HEK293 (cell line): Measurements from ENCODE around the gene TCN1.

Source experiments
- CTCF ChIA-PET: fragments of 350-600 bp; formaldehyde crosslinking; extraction: SDS; loops from one replicate; lab custom pipeline; 2021; ENCODE audit warnings: antibody characterized with exemption; lab: Yijun Ruan, JAX
- POLR2A ChIA-PET: fragments of 300-600 bp; formaldehyde crosslinking; extraction: SDS; loops from one replicate; lab custom pipeline; 2020; ENCODE audit warnings: antibody characterized with exemption, inconsistent platforms; lab: Yijun Ruan, JAX
- H3K27ac ChIP-seq: fragments of 200-500 bp; sonication (Bioruptor generic); 2 replicates; pipeline ENCODE4 v1.5.1; 2014; ENCODE audit warnings: low read depth, low read length, control low read depth, inconsistent platforms; ENCODE audit errors: extremely low read depth
- H3K36me3 ChIP-seq, 2 experiments: fragments of 200-500 bp in 1 of 2; sonication (Bioruptor generic) in 1 of 2; 1 replicate in 1 of 2; 2 replicates in 1 of 2; pipeline ENCODE4 v1.5.1; 2014 to 2017; ENCODE audit warnings: inconsistent platforms in 2 of 2, low read length in 2 of 2; ENCODE audit not compliant: control insufficient read depth in 2 of 2, insufficient read depth in 1 of 2
- H3K4me1 ChIP-seq: fragments of 200-500 bp; sonication (Bioruptor generic); 2 replicates; pipeline ENCODE4 v1.5.1; 2014; ENCODE audit warnings: mild to moderate bottlenecking, low read length, inconsistent platforms; ENCODE audit not compliant: control insufficient read depth, insufficient read depth
- H3K4me3 ChIP-seq: 2 replicates; pipeline ENCODE4 v1.5.1; 2011; ENCODE audit warnings: low read depth, mild to moderate bottlenecking, control low read depth, low read length, moderate library complexity
- H3K9me3 ChIP-seq: fragments of 200-500 bp; sonication (Bioruptor generic); 2 replicates; pipeline ENCODE4 v1.5.1; 2014; ENCODE audit warnings: low read depth, low read length, inconsistent platforms; ENCODE audit not compliant: control insufficient read depth, insufficient read depth
- BCL11B ChIP-seq: fragments of 450-650 bp; formaldehyde crosslinking; IDR thresholded peaks from 2 replicates; pipeline ENCODE4 v1.5.1; 2016; ENCODE audit warnings: low read depth, missing biosample characterization, missing genetic modification characterization
- ELK4 ChIP-seq: IDR thresholded peaks from 2 replicates; pipeline ENCODE4 v1.6.1; 2011; ENCODE audit warnings: mild to moderate bottlenecking, low read depth, low read length, borderline replicate concordance
- GLIS1 ChIP-seq: fragments of 450-650 bp; formaldehyde crosslinking; IDR thresholded peaks from 2 replicates; pipeline ENCODE4 v1.5.1; 2016; ENCODE audit warnings: missing biosample characterization, missing genetic modification characterization
- MEIS1 ChIP-seq: sonication (generic); formaldehyde crosslinking; IDR thresholded peaks from 2 replicates; pipeline ENCODE4 v1.8.1; 2022; ENCODE audit warnings: missing genetic modification reagents, mild to moderate bottlenecking, borderline replicate concordance
- MYNN ChIP-seq: fragments of 450-650 bp; formaldehyde crosslinking; IDR thresholded peaks from 2 replicates; pipeline ENCODE4 v1.5.1; 2016; ENCODE audit warnings: missing biosample characterization, missing genetic modification characterization, borderline replicate concordance
- ZBTB21 ChIP-seq: fragments of 450-650 bp; formaldehyde crosslinking; IDR thresholded peaks from 2 replicates; pipeline ENCODE4 v1.5.1; 2017; ENCODE audit warnings: missing biosample characterization, missing genetic modification characterization
- ZBTB48 ChIP-seq: fragments of 450-650 bp; formaldehyde crosslinking; IDR thresholded peaks from 2 replicates; pipeline ENCODE4 v1.5.1; 2016; ENCODE audit warnings: missing biosample characterization, missing genetic modification characterization
- ZIC2 ChIP-seq: fragments of 450-650 bp; formaldehyde crosslinking; IDR thresholded peaks from 2 replicates; pipeline ENCODE4 v1.5.1; 2016; ENCODE audit warnings: missing biosample characterization, missing genetic modification characterization
- ZNF266 ChIP-seq: fragments of 450-650 bp; formaldehyde crosslinking; IDR thresholded peaks from 2 replicates; pipeline ENCODE4 v1.5.1; 2016; ENCODE audit warnings: missing biosample characterization, missing genetic modification characterization, low read depth
- ZNF423 ChIP-seq: fragments of 450-650 bp; formaldehyde crosslinking; IDR thresholded peaks from 2 replicates; pipeline ENCODE4 v1.5.1; 2016; ENCODE audit warnings: missing biosample characterization, missing genetic modification characterization
- ZNF529 ChIP-seq: fragments of 450-650 bp; formaldehyde crosslinking; IDR thresholded peaks from 2 replicates; pipeline ENCODE4 v1.5.1; 2017; ENCODE audit warnings: missing genetic modification characterization, missing biosample characterization; ENCODE audit not compliant: insufficient replicate concordance
- ZNF629 ChIP-seq: fragments of 450-650 bp; formaldehyde crosslinking; IDR thresholded peaks from 2 replicates; pipeline ENCODE4 v1.5.1; 2017; ENCODE audit warnings: missing biosample characterization, missing genetic modification characterization
- ZNF639 ChIP-seq: fragments of 450-650 bp; formaldehyde crosslinking; IDR thresholded peaks from 2 replicates; pipeline ENCODE4 v1.5.1; 2016; ENCODE audit warnings: missing biosample characterization, missing genetic modification characterization
- ZNF777 ChIP-seq: fragments of 450-650 bp; formaldehyde crosslinking; IDR thresholded peaks from 2 replicates; pipeline ENCODE4 v1.5.1; 2017; ENCODE audit warnings: missing biosample characterization, missing genetic modification characterization, borderline replicate concordance
- ZSCAN16 ChIP-seq: fragments of 450-650 bp; formaldehyde crosslinking; IDR thresholded peaks from 2 replicates; pipeline ENCODE4 v1.5.1; 2016; ENCODE audit warnings: missing biosample characterization, missing genetic modification characterization
- ZSCAN30 ChIP-seq: fragments of 450-650 bp; IDR thresholded peaks from 2 replicates; pipeline ENCODE4 v1.5.1; 2018; ENCODE audit warnings: missing biosample characterization, mild to moderate bottlenecking, missing genetic modification characterization, moderate library complexity
- TF ChIP-seq, protein P1 (sequence below): fragments of 450-650 bp; formaldehyde crosslinking; IDR thresholded peaks from 2 replicates; pipeline ENCODE4 v1.5.1; 2016; ENCODE audit warnings: missing biosample characterization, missing genetic modification characterization
- TF ChIP-seq, protein P2 (sequence below): fragments of 450-650 bp; formaldehyde crosslinking; IDR thresholded peaks from 2 replicates; pipeline ENCODE4 v1.5.1; 2017; ENCODE audit warnings: missing biosample characterization, missing genetic modification characterization

The TCN1 gene

GRCh38 chr11:59877784-59878183, 11.5 kb upstream of the TCN1 start:
- no peak overlapping the region for H3K27ac ChIP-seq
- ChIA-PET POLR2A (no interaction called here), CTCF (no interaction called here)
- no peaks in the 10 kb centered on the region for H3K9me3 ChIP-seq
- H3K36me3 ChIP-seq, result no peaks in the 10 kb centered on the region
- H3K4me1 ChIP-seq, result no peaks in the 10 kb centered on the region
- no peak overlapping the region for H3K4me3 ChIP-seq
- no peak for TF ChIP-seq ZNF529 (tag by site-specific recombination)
- TF ChIP-seq ZIC2 (tag by site-specific recombination), result no peak
- no peak for TF ChIP-seq ZBTB21 (tag by site-specific recombination)
- no peak for TF ChIP-seq ZSCAN16
- TF ChIP-seq ELK4, result no peak
- no peak for TF ChIP-seq ZNF266 (tag by site-specific recombination)
- TF ChIP-seq ZBTB48 (tag by site-specific recombination), result no peak
- TF ChIP-seq ZNF423, result no peak
- TF ChIP-seq GLIS1 (tag by site-specific recombination), result no peak
- no peak for TF ChIP-seq MYNN (tag by site-specific recombination)
- TF ChIP-seq ZNF777 (tag by site-specific recombination), result no peak
- no peak for TF ChIP-seq BCL11B (tag by site-specific recombination)
- TF ChIP-seq, protein P1, sequence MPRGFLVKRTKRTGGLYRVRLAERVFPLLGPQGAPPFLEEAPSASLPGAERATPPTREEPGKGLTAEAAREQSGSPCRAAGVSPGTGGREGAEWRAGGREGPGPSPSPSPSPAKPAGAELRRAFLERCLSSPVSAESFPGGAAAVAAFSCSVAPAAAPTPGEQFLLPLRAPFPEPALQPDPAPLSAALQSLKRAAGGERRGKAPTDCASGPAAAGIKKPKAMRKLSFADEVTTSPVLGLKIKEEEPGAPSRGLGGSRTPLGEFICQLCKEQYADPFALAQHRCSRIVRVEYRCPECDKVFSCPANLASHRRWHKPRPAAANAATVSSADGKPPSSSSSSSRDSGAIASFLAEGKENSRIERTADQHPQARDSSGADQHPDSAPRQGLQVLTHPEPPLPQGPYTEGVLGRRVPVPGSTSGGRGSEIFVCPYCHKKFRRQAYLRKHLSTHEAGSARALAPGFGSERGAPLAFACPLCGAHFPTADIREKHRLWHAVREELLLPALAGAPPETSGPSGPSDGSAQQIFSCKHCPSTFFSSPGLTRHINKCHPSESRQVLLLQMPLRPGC (tag by site-specific recombination), result no peak

- H3K9me3 ChIP-seq, result no peaks in the 10 kb centered on the region
- H3K27ac ChIP-seq, result no peak overlapping the region
- H3K4me1 ChIP-seq, result no peaks in the 10 kb centered on the region
- ChIA-PET POLR2A (no interaction called here), CTCF (no interaction called here)
- H3K36me3 ChIP-seq, result no peaks in the 10 kb centered on the region
- no peak for TF ChIP-seq MEIS1 (CRISPR knock-in tag)
- TF ChIP-seq ZNF639 (tag by site-specific recombination), result no peak
- TF ChIP-seq ZNF629 (tag by site-specific recombination), result no peak
- TF ChIP-seq ZBTB21 (tag by site-specific recombination), result no peak
- TF ChIP-seq ZIC2 (tag by site-specific recombination), result no peak
- TF ChIP-seq, protein P2, sequence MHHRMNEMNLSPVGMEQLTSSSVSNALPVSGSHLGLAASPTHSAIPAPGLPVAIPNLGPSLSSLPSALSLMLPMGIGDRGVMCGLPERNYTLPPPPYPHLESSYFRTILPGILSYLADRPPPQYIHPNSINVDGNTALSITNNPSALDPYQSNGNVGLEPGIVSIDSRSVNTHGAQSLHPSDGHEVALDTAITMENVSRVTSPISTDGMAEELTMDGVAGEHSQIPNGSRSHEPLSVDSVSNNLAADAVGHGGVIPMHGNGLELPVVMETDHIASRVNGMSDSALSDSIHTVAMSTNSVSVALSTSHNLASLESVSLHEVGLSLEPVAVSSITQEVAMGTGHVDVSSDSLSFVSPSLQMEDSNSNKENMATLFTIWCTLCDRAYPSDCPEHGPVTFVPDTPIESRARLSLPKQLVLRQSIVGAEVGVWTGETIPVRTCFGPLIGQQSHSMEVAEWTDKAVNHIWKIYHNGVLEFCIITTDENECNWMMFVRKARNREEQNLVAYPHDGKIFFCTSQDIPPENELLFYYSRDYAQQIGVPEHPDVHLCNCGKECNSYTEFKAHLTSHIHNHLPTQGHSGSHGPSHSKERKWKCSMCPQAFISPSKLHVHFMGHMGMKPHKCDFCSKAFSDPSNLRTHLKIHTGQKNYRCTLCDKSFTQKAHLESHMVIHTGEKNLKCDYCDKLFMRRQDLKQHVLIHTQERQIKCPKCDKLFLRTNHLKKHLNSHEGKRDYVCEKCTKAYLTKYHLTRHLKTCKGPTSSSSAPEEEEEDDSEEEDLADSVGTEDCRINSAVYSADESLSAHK (tag by site-specific recombination), result no peak
- TF ChIP-seq ZSCAN30 (tag by site-specific recombination), result no peak
- TF ChIP-seq ZNF529 (tag by site-specific recombination), result no peak
- H3K4me3 ChIP-seq, result no peak overlapping the region
These were observed 11.0 kb upstream of the TCN1 start for GRCh38 chr11:59877325-59877724.
